HT-29 (cell line): ENCODE data around the gene GLOD4. TPM values are rescaled to one million over a fixed set of nuclear protein-coding genes. Genes with fewer than 3 reads are reported as not detected.

Experiments used
- total RNA-seq: library from RNA; depleted of rRNA; stranded (reverse); fragments of >200 nt; shearing (Covaris generic); gene quantifications from 2 replicates; pipeline ENCODE4 v1.2.3, GENCODE V29; 2014; rRNA removed

The GLOD4 gene
- total RNA-seq, 1 experiment from 2014 or later = 22.8 TPM

Other genes with a start within 250 kb of the GLOD4 start
- gene VPS53, start 67.4 kb downstream of the GLOD4 start, total RNA-seq = 11.1 and 12.0 TPM in 2 replicates
- gene TLCD3A, start 49.7 kb downstream of the GLOD4 start, total RNA-seq = 17.4 and 21.7 TPM in 2 replicates
- 34.4 and 35.2 TPM in 2 replicates for gene GEMIN4, start 30.0 kb downstream of the GLOD4 start, total RNA-seq
- gene MRM3, start 73 bp upstream of the GLOD4 start, total RNA-seq = 22.3 and 26.0 TPM in 2 replicates
- 64.3 and 71.6 TPM in 2 replicates for gene NXN, start 197.5 kb upstream of the GLOD4 start, total RNA-seq
- gene TIMM22, start 214.8 kb upstream of the GLOD4 start, total RNA-seq = 7.3 and 7.7 TPM in 2 replicates